Heart left ventricle (tissue), 13 donors: Measurements from ENCODE around the gene SPINK4.

Experiments used
- POLR2A ChIP-seq, 2 donors: fragments of 450-650 bp; IDR thresholded peaks; one replicate each; pipeline ENCODE4 v1.6.1; 2017; ENCODE audit warnings: antibody characterized with exemption in 2 of 2, mild to moderate bottlenecking in 2 of 2, moderate library complexity in 2 of 2
- TF ChIP-seq, protein P1 (sequence below), 12 donors: fragments of 200-600 bp; sonication (generic) in 4 of 12; IDR thresholded peaks; one replicate each; pipeline versions ENCODE4 v1.5.0 to v1.8.0; 2018 to 2022; ENCODE audit warnings: antibody characterized with exemption in 12 of 12, mild to moderate bottlenecking in 5 of 12
- donor health status: ischemic (EF 13 %, LVEDD 7.1; RV severe dilation, severe dysfunction).
- donor health status: DM: no; HTN: yes; CAD: no.
- donor health status: DM: no; HTN: no; CAD: no.
- donor health status: ischemic (EF 25% LVEDD 6.9; RV normal size, moderate dysfunction).
- donor health status: ischemic (EF 25% LVEDD 5.7; RV mildly dilated, moderate dysfunction).
- donor health status: ischemic (EF 35%, LVEDD 5.7; RV mildly dilated, moderate dysfunction).
- donor health status: nonischemic (EF 11% LVEDD 7.7; RV severe dilation, severe dysfunction).
- donor health status: DM: yes; HTN: yes; CAD: no.
- donor health status: PGD.
- donor health status: ischemic (EF 29% LVEDD 5.4; RV normal size, mild dysfunction).
- donor health status: nonischemic (EF 23%, LVEDD 6.1; RV moderate dilation, normal function).

DNA sequence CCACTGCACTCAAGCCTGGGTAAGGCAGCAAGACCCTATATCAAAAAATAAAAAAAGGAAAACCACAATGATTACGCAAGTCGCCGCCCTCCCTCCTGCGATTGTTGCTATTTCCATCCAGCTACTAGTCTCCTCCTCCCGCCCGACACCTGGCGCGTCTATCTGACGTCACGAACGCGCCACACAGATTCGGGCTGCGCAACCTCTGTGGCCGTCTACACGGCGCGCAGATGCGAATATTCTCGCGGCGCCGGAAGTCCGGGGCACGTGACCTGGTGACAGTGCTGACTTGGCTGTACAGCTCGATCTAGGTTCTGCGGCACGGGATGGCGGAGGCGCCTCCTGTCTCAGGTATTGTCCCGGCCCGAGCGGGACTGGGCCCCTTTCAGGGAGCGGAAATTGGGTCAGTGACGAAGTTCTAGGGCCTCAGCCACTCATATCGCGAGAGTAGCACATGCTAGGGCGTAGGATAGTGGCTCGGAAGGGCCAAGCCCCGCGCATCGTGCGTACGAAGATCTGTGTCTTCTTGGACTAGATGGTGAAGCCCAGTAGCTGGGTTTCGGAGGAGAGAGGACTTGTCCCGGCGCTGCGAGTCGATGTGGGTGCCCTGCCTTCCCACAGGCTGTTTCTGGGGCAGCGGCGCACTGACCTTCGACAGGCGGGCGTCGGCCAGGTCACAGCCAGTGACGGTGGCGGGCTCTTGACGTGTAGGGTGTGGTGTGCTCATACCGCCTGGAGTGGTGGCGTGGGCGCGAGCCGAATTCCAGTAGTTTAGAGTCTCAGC is 50.5 kb downstream of the SPINK4 start, which contains the start of gene NFX1:
- TF ChIP-seq POLR2A (IDR thresholded peaks at IDR 0.05), result peak; percentile 36 to 90
- TF ChIP-seq, protein P1, sequence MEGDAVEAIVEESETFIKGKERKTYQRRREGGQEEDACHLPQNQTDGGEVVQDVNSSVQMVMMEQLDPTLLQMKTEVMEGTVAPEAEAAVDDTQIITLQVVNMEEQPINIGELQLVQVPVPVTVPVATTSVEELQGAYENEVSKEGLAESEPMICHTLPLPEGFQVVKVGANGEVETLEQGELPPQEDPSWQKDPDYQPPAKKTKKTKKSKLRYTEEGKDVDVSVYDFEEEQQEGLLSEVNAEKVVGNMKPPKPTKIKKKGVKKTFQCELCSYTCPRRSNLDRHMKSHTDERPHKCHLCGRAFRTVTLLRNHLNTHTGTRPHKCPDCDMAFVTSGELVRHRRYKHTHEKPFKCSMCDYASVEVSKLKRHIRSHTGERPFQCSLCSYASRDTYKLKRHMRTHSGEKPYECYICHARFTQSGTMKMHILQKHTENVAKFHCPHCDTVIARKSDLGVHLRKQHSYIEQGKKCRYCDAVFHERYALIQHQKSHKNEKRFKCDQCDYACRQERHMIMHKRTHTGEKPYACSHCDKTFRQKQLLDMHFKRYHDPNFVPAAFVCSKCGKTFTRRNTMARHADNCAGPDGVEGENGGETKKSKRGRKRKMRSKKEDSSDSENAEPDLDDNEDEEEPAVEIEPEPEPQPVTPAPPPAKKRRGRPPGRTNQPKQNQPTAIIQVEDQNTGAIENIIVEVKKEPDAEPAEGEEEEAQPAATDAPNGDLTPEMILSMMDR (IDR thresholded peaks at IDR 0.05), result no peak
